RWPE2 (cell line): Measurements from ENCODE around the gene RABGAP1L.

ENCODE experiments used
- ATAC-seq: fragments of 200-7000 bp; cut with Tn5 transposase; 3 replicates; pipeline ENCODE4 v1.9.1; 2021; ENCODE audit warnings: low read depth
- DNase-seq: peaks from one replicate; pipeline ENCODE4 v3.0.0-alpha.2; 2020; ENCODE audit warnings: low spot score
- H3K27ac ChIP-seq: fragments of 450-650 bp; 2 replicates; pipeline ENCODE4 v1.5.1; 2017; ENCODE audit warnings: mild to moderate bottlenecking; ENCODE audit not compliant: poor library complexity, severe bottlenecking
- H3K27me3 ChIP-seq: fragments of 250-450 bp; sonication (Bioruptor Pico); 2 replicates; pipeline ENCODE4 v1.5.1; 2021; ENCODE audit warnings: mild to moderate bottlenecking, moderate library complexity; ENCODE audit not compliant: insufficient read depth, poor library complexity, severe bottlenecking
- H3K36me3 ChIP-seq: fragments of 250-450 bp; sonication (Bioruptor Pico); 2 replicates; pipeline ENCODE4 v1.5.1; 2020; ENCODE audit warnings: low read depth, mild to moderate bottlenecking, moderate library complexity
- H3K4me1 ChIP-seq: fragments of 250-450 bp; sonication (Bioruptor Pico); 2 replicates; pipeline ENCODE4 v1.5.1; 2021; ENCODE audit warnings: mild to moderate bottlenecking, moderate library complexity; ENCODE audit not compliant: insufficient read depth, poor library complexity, severe bottlenecking
- H3K4me3 ChIP-seq: fragments of 250-450 bp; sonication (Bioruptor Pico); 2 replicates; pipeline ENCODE4 v1.5.1; 2021; ENCODE audit warnings: mild to moderate bottlenecking, moderate library complexity; ENCODE audit not compliant: severe bottlenecking
- H3K9me3 ChIP-seq: fragments of 250-450 bp; sonication (Bioruptor Pico); 2 replicates; pipeline ENCODE4 v1.5.1; 2021; ENCODE audit warnings: mild to moderate bottlenecking, moderate library complexity; ENCODE audit not compliant: severe bottlenecking
- CTCF ChIP-seq: fragments of 450-650 bp; IDR thresholded peaks from one replicate; pipeline ENCODE4 v1.5.1; 2017; ENCODE audit warnings: mild to moderate bottlenecking, moderate library complexity; ENCODE audit not compliant: poor library complexity, severe bottlenecking

The RABGAP1L gene

GRCh38 chr1:174825127-174825526 lies 665.8 kb downstream of the RABGAP1L start:
- H3K27ac ChIP-seq = no peak overlapping the region
- H3K4me1 ChIP-seq = no peaks in the 10 kb centered on the region
- no peak for ATAC-seq
- TF ChIP-seq CTCF = no peak
- no peaks in the 10 kb centered on the region for H3K9me3 ChIP-seq
- DNase-seq = no peak
- H3K36me3 ChIP-seq = no peaks in the 10 kb centered on the region
- no peak overlapping the region for H3K4me3 ChIP-seq
- no peaks in the 10 kb centered on the region for H3K27me3 ChIP-seq

- Histone ChIP-seq H3K27me3 (no peaks in the 10 kb centered on the region), H3K27ac (no peak overlapping the region), H3K4me1 (no peaks in the 10 kb centered on the region), H3K36me3 (no peaks in the 10 kb centered on the region), H3K9me3 (no peaks in the 10 kb centered on the region), H3K4me3 (no peak overlapping the region)
- DNase-seq = no peak
- no peak for TF ChIP-seq CTCF
- ATAC-seq = no peak
Observed at GRCh38 chr1:174825806-174826205, 666.5 kb downstream of the RABGAP1L start.

GRCh38 chr1:174828264-174828663 lies 668.9 kb downstream of the RABGAP1L start:
- no peaks in the 10 kb centered on the region for H3K27me3 ChIP-seq
- H3K4me3 ChIP-seq = no peak overlapping the region
- no peaks in the 10 kb centered on the region for H3K36me3 ChIP-seq
- H3K27ac ChIP-seq = no peak overlapping the region
- DNase-seq (no peak), ATAC-seq (no peak)
- H3K4me1 ChIP-seq = no peaks in the 10 kb centered on the region
- TF ChIP-seq CTCF = no peak
- no peaks in the 10 kb centered on the region for H3K9me3 ChIP-seq

- Histone ChIP-seq H3K4me1 (no peaks in the 10 kb centered on the region), H3K4me3 (no peak overlapping the region), H3K36me3 (no peaks in the 10 kb centered on the region), H3K9me3 (no peaks in the 10 kb centered on the region), H3K27me3 (no peaks in the 10 kb centered on the region), H3K27ac (no peak overlapping the region)
- TF ChIP-seq CTCF = no peak
- no peak for DNase-seq
- no peak for ATAC-seq
Observed at GRCh38 chr1:174829990-174830389, 670.7 kb downstream of the RABGAP1L start.

- no peak for TF ChIP-seq CTCF
Observed at GRCh38 chr1:174836543-174836942, 677.2 kb downstream of the RABGAP1L start.

More at GRCh38 chr1:174836543-174836942, 677.2 kb downstream of the RABGAP1L start:
- no peaks in the 10 kb centered on the region for H3K9me3 ChIP-seq
- no peaks in the 10 kb centered on the region for H3K36me3 ChIP-seq
- DNase-seq (no peak), ATAC-seq (no peak)
- H3K4me3 ChIP-seq = no peak overlapping the region
- no peak overlapping the region for H3K27ac ChIP-seq
- H3K27me3 ChIP-seq = no peaks in the 10 kb centered on the region
- no peaks in the 10 kb centered on the region for H3K4me1 ChIP-seq
